NB4 (cell line): ENCODE data around the gene TBCE.

Experiments
- DNase-seq: peaks from one replicate; pipeline ENCODE4 v3.0.0; 2010; ENCODE audit warnings: low read depth
- H3K4me3 ChIP-seq: one replicate; pipeline ENCODE4 v1.5.1; 2011; ENCODE audit warnings: mild to moderate bottlenecking, low read depth, low read length, moderate library complexity
- MYC ChIP-seq: IDR thresholded peaks from 2 replicates; pipeline ENCODE4 v1.6.1; 2011; ENCODE audit warnings: low read depth, low read length
- POLR2A ChIP-seq: IDR thresholded peaks from 2 replicates; pipeline ENCODE4 v1.6.1; 2011; ENCODE audit warnings: mild to moderate bottlenecking; ENCODE audit not compliant: insufficient read length; ENCODE audit errors: extremely low read depth
- TF ChIP-seq, protein P1 (sequence below): IDR thresholded peaks from one replicate; pipeline ENCODE4 v1.5.1; 2012; ENCODE audit warnings: low read depth, low read length
- TF ChIP-seq, protein P2 (sequence below): IDR thresholded peaks from 2 replicates; pipeline ENCODE4 v1.6.1; 2011; ENCODE audit warnings: low read depth, low read length

TBCE gene

DNA sequence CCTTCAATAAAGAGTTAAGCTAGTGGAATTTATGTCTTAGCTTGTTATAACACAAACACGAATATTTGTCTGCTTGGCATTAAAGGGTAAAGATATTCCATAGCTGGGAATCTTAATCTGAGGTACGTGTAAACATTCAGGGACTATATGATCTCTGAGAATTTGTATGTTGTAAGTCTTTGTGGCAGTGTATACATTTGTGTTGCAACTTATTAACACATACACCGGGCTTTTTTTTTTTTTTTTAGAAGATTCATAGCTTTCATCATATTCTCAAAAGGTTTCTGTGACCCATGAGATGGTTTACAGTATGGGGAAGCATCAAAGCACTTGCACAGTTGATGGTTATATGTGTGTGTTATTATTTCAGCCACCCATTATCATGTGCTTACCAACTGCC, 35.8 kb upstream of the TBCE start:
- peak; percentile 18 for DNase-seq
- peak overlapping the region; percentile 94 for H3K4me3 ChIP-seq
- TF ChIP-seq MYC (no peak), POLR2A (no peak)
- TF ChIP-seq, protein P1, sequence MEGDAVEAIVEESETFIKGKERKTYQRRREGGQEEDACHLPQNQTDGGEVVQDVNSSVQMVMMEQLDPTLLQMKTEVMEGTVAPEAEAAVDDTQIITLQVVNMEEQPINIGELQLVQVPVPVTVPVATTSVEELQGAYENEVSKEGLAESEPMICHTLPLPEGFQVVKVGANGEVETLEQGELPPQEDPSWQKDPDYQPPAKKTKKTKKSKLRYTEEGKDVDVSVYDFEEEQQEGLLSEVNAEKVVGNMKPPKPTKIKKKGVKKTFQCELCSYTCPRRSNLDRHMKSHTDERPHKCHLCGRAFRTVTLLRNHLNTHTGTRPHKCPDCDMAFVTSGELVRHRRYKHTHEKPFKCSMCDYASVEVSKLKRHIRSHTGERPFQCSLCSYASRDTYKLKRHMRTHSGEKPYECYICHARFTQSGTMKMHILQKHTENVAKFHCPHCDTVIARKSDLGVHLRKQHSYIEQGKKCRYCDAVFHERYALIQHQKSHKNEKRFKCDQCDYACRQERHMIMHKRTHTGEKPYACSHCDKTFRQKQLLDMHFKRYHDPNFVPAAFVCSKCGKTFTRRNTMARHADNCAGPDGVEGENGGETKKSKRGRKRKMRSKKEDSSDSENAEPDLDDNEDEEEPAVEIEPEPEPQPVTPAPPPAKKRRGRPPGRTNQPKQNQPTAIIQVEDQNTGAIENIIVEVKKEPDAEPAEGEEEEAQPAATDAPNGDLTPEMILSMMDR = no peak
- TF ChIP-seq, protein P2, sequence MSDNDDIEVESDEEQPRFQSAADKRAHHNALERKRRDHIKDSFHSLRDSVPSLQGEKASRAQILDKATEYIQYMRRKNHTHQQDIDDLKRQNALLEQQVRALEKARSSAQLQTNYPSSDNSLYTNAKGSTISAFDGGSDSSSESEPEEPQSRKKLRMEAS = no peak

DNA sequence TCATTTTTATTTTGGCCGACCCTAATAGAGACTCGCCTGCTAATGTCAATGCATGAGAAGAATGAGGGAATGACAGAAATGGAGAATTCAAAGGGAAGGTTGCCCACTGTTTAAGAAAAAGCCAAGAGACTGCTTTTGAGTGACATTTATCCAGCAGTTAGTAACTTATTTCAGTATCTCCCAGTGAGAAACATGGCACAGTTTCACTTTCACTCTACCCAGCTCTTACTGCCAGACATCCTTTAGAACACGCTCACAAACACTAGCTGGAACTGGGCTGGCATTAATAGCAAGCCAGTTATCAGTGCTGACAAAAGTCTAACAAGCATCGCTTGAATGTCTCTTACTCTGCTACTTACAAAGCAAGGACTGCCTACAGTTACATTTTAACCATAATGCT, 30.3 kb upstream of the TBCE start:
- H3K4me3 ChIP-seq = no peak overlapping the region
- no peak for DNase-seq
- TF ChIP-seq, protein P1 = no peak
- TF ChIP-seq, protein P2 = no peak
- no peak for TF ChIP-seq POLR2A
- no peak for TF ChIP-seq MYC

DNA sequence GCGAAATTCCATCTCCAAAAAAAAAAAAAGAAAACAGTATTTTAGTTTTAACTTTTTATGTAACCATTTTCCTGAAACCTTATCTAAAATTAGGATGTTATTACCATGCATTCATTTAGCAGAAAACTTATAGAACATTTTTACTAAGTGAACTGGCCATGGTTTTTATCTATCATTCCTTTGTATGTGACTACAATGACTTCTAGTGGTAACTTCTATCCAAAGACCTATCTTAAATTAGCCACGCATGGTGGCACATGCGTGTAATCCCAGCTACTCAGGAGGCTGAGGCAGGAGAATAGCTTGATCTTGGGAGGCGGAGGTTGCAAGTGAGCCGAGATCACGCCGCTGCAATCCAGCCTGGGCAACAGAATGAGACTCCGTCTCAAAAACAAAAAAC, 27.5 kb upstream of the TBCE start:
- TF ChIP-seq, protein P1 = no peak
- TF ChIP-seq POLR2A = no peak
- no peak for TF ChIP-seq MYC
- TF ChIP-seq, protein P2 = no peak
- no peak for DNase-seq
- no peak overlapping the region for H3K4me3 ChIP-seq

DNA sequence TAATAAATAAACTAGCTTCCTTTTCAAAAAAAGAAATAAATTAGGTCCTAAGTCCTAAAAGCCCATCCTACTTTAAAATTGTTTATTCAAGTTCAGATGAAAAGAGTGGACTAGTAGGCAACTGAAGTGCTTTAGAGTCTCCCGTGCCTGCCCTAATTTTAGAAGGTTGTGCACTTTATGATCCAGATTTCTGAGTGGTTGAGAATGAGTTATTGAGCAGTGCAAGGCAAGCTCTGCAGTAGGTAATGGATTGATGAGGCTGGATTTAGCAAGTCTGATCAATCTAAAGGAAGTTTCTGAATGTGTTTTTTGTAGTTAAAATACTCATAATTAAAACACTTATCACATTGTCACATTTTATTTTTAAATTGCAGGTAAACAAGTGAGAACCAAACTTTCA, 25.9 kb upstream of the TBCE start:
- DNase-seq = no peak
- TF ChIP-seq, protein P2 = no peak
- TF ChIP-seq, protein P1 = no peak
- TF ChIP-seq POLR2A (no peak), MYC (no peak)
- H3K4me3 ChIP-seq = no peak overlapping the region

DNA sequence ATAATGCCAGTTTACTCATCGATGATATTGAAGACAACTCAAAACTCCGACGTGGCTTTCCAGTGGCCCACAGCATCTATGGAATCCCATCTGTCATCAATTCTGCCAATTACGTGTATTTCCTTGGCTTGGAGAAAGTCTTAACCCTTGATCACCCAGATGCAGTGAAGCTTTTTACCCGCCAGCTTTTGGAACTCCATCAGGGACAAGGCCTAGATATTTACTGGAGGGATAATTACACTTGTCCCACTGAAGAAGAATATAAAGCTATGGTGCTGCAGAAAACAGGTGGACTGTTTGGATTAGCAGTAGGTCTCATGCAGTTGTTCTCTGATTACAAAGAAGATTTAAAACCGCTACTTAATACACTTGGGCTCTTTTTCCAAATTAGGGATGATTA, 25.2 kb upstream of the TBCE start:
- TF ChIP-seq POLR2A = no peak
- TF ChIP-seq, protein P1 = no peak
- TF ChIP-seq MYC = no peak
- TF ChIP-seq, protein P2 = no peak
- no peak for DNase-seq
- no peak overlapping the region for H3K4me3 ChIP-seq

DNA sequence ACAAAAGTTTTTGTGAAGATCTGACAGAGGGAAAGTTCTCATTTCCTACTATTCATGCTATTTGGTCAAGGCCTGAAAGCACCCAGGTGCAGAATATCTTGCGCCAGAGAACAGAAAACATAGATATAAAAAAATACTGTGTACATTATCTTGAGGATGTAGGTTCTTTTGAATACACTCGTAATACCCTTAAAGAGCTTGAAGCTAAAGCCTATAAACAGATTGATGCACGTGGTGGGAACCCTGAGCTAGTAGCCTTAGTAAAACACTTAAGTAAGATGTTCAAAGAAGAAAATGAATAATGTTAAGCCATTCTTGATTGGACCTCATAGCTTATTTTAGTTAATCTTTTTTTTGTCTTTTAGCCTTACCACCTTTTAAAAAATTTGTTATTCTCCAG, 24.8 kb upstream of the TBCE start:
- no peak overlapping the region for H3K4me3 ChIP-seq
- TF ChIP-seq, protein P2 = no peak
- TF ChIP-seq, protein P1 = no peak
- DNase-seq = no peak
